Renal cortical epithelial cell (primary cell): ENCODE measurements around the gene VAPA. TPM values are rescaled to one million over a fixed set of nuclear protein-coding genes. Genes with fewer than 3 reads are reported as not detected.

Experiments
- DNase-seq: peaks from one replicate; pipeline ENCODE4 v3.0.0-alpha.2; 2011; ENCODE audit warnings: low read depth
- total RNA-seq: library from RNA; depleted of rRNA; stranded (reverse); fragments of >200 nt; gene quantifications from 2 replicates; pipeline ENCODE4 v1.2.3, GENCODE V29; 2014

Gene VAPA
- total RNA-seq, 1 donor from 2014 or later: 403 TPM

GRCh38 chr18:9973470-9973869 lies 59.7 kb downstream of the VAPA start:
- no peak for DNase-seq

GRCh38 chr18:9974279-9974915 lies 60.6 kb downstream of the VAPA start:
- no peak for DNase-seq

GRCh38 chr18:9975658-9976057 lies 61.8 kb downstream of the VAPA start:
- DNase-seq: no peak

- no peak for DNase-seq
Measured at GRCh38 chr18:9982711-9983110, 68.9 kb downstream of the VAPA start.

- no peak for DNase-seq
Measured at GRCh38 chr18:9984080-9984479, 70.3 kb downstream of the VAPA start.

- no peak for DNase-seq
Measured at GRCh38 chr18:9985641-9986040, 71.8 kb downstream of the VAPA start.

GRCh38 chr18:9986156-9986930 lies 72.5 kb downstream of the VAPA start:
- no peak for DNase-seq

- DNase-seq: no peak
Measured at GRCh38 chr18:9987345-9987744, 73.5 kb downstream of the VAPA start.

- no peak for DNase-seq
Measured at GRCh38 chr18:9987931-9988330, 74.1 kb downstream of the VAPA start.

- no peak for DNase-seq
Measured at GRCh38 chr18:9988665-9989064, 74.8 kb downstream of the VAPA start.

GRCh38 chr18:9989481-9989880 lies 75.7 kb downstream of the VAPA start:
- no peak for DNase-seq

- DNase-seq: no peak
Measured at GRCh38 chr18:9991011-9992000, 77.5 kb downstream of the VAPA start.

GRCh38 chr18:9992300-9992972 lies 78.6 kb downstream of the VAPA start:
- DNase-seq: no peak

- no peak for DNase-seq
Measured at GRCh38 chr18:9992973-9993520, 79.2 kb downstream of the VAPA start.

GRCh38 chr18:9993521-9994025 lies 79.8 kb downstream of the VAPA start:
- peak; percentile 86 for DNase-seq

GRCh38 chr18:9994026-9994570 lies 80.3 kb downstream of the VAPA start:
- DNase-seq: no peak

- peak; percentile 40 for DNase-seq
Measured at GRCh38 chr18:9994701-9995235, 81.0 kb downstream of the VAPA start.

- no peak for DNase-seq
Measured at GRCh38 chr18:9995631-9996030, 81.8 kb downstream of the VAPA start.

- DNase-seq: no peak
Measured at GRCh38 chr18:9996094-9996493, 82.3 kb downstream of the VAPA start.

GRCh38 chr18:9997711-9998110 lies 83.9 kb downstream of the VAPA start:
- DNase-seq: no peak

- DNase-seq: no peak
Measured at GRCh38 chr18:9998330-9998729, 84.5 kb downstream of the VAPA start.
